ENCODE results near the gene COL25A1.

The COL25A1 gene

GRCh38 chr4:108828620-108829019 is 473.8 kb downstream of the COL25A1 start:
- no peak overlapping the region for H3K4me3 ChIP-seq
- H3K9me3 ChIP-seq (ENCODE audit: low read depth, low read length): no peaks in the 10 kb centered on the region
- no peaks in the 10 kb centered on the region for H3K36me3 ChIP-seq (ENCODE audit: insufficient read depth, low read length)
- TF ChIP-seq EZH2 (IDR thresholded peaks at IDR 0.05) (no peak), POLR2AphosphoS5 (IDR thresholded peaks at IDR 0.05; ENCODE audit: borderline replicate concordance, low read depth, low read length) (no peak), FOXP2 (optimal IDR thresholded peaks at IDR 0.05; ENCODE audit: control extremely low read depth, extremely low read length, insufficient read depth) (no peak)
- H3K9ac ChIP-seq (ENCODE audit: insufficient read length): no peak overlapping the region
- no peak for DNase-seq (ENCODE audit: low read depth, low spot score)
- no peak overlapping the region for H3K27ac ChIP-seq

- DNase-seq (ENCODE audit: low read depth, low spot score): no peak
- H3K36me3 ChIP-seq (ENCODE audit: insufficient read depth, low read length): no peaks in the 10 kb centered on the region
- H3K9me3 ChIP-seq (ENCODE audit: low read depth, low read length): no peaks in the 10 kb centered on the region
- TF ChIP-seq EZH2 (IDR thresholded peaks at IDR 0.05) (no peak), FOXP2 (optimal IDR thresholded peaks at IDR 0.05; ENCODE audit: control extremely low read depth, extremely low read length, insufficient read depth) (no peak), POLR2AphosphoS5 (IDR thresholded peaks at IDR 0.05; ENCODE audit: borderline replicate concordance, low read depth, low read length) (no peak)
- no peak overlapping the region for H3K9ac ChIP-seq (ENCODE audit: insufficient read length)
- no peak overlapping the region for H3K4me3 ChIP-seq
- no peak overlapping the region for H3K27ac ChIP-seq
Observed at GRCh38 chr4:108825737-108826136, 476.7 kb downstream of the COL25A1 start.

GRCh38 chr4:108821351-108821930 is 481.0 kb downstream of the COL25A1 start:
- Histone ChIP-seq H3K4me3 (peak overlapping the region; percentile 46; the same call in 1 of the 2 replicates), H3K9me3 (ENCODE audit: low read depth, low read length) (no peaks in the 10 kb centered on the region), H3K27ac (peak overlapping the region; percentile 19), H3K9ac (ENCODE audit: insufficient read length) (no peak overlapping the region), H3K36me3 (ENCODE audit: insufficient read depth, low read length) (no peaks in the 10 kb centered on the region)
- TF ChIP-seq FOXP2 (optimal IDR thresholded peaks at IDR 0.05; ENCODE audit: control extremely low read depth, extremely low read length, insufficient read depth) (no peak), EZH2 (IDR thresholded peaks at IDR 0.05) (no peak), POLR2AphosphoS5 (IDR thresholded peaks at IDR 0.05; ENCODE audit: borderline replicate concordance, low read depth, low read length) (no peak)
- DNase-seq (ENCODE audit: low read depth, low spot score): no peak

GRCh38 chr4:108820492-108821350 is 481.7 kb downstream of the COL25A1 start:
- peak overlapping the region; percentile 46 for H3K4me3 ChIP-seq
- DNase-seq (ENCODE audit: low read depth, low spot score): no peak
- TF ChIP-seq POLR2AphosphoS5 (IDR thresholded peaks at IDR 0.05; ENCODE audit: borderline replicate concordance, low read depth, low read length) (no peak), EZH2 (IDR thresholded peaks at IDR 0.05) (no peak), FOXP2 (optimal IDR thresholded peaks at IDR 0.05; ENCODE audit: control extremely low read depth, extremely low read length, insufficient read depth) (no peak)

GRCh38 chr4:108814326-108814725 is 488.1 kb downstream of the COL25A1 start:
- DNase-seq (ENCODE audit: low read depth, low spot score): no peak
- Histone ChIP-seq H3K9me3 (ENCODE audit: low read depth, low read length) (no peaks in the 10 kb centered on the region), H3K4me3 (no peak overlapping the region), H3K36me3 (ENCODE audit: insufficient read depth, low read length) (no peaks in the 10 kb centered on the region), H3K9ac (ENCODE audit: insufficient read length) (no peak overlapping the region), H3K27ac (no peak overlapping the region)
- TF ChIP-seq EZH2 (IDR thresholded peaks at IDR 0.05) (no peak), POLR2AphosphoS5 (IDR thresholded peaks at IDR 0.05; ENCODE audit: borderline replicate concordance, low read depth, low read length) (no peak), FOXP2 (optimal IDR thresholded peaks at IDR 0.05; ENCODE audit: control extremely low read depth, extremely low read length, insufficient read depth) (no peak)

More at GRCh38 chr4:108820492-108821350, 481.7 kb downstream of the COL25A1 start:
- Histone ChIP-seq H3K27ac (peak overlapping the region; percentile 19), H3K36me3 (ENCODE audit: insufficient read depth, low read length) (no peaks in the 10 kb centered on the region), H3K9me3 (ENCODE audit: low read depth, low read length) (no peaks in the 10 kb centered on the region), H3K9ac (ENCODE audit: insufficient read length) (no peak overlapping the region)

GRCh38 chr4:108813261-108813660 is 489.2 kb downstream of the COL25A1 start:
- TF ChIP-seq EZH2 (IDR thresholded peaks at IDR 0.05) (no peak), POLR2AphosphoS5 (IDR thresholded peaks at IDR 0.05; ENCODE audit: borderline replicate concordance, low read depth, low read length) (no peak), FOXP2 (optimal IDR thresholded peaks at IDR 0.05; ENCODE audit: control extremely low read depth, extremely low read length, insufficient read depth) (no peak)
- no peak overlapping the region for H3K9ac ChIP-seq (ENCODE audit: insufficient read length)
- no peak overlapping the region for H3K4me3 ChIP-seq
- no peaks in the 10 kb centered on the region for H3K36me3 ChIP-seq (ENCODE audit: insufficient read depth, low read length)
- DNase-seq (ENCODE audit: low read depth, low spot score): no peak
- H3K9me3 ChIP-seq (ENCODE audit: low read depth, low read length): no peaks in the 10 kb centered on the region
- H3K27ac ChIP-seq: no peak overlapping the region

- no peak for DNase-seq (ENCODE audit: low read depth, low spot score)
- Histone ChIP-seq H3K27ac (no peak overlapping the region), H3K9me3 (ENCODE audit: low read depth, low read length) (no peaks in the 10 kb centered on the region), H3K36me3 (ENCODE audit: insufficient read depth, low read length) (no peaks in the 10 kb centered on the region), H3K9ac (ENCODE audit: insufficient read length) (no peak overlapping the region), H3K4me3 (no peak overlapping the region)
- TF ChIP-seq FOXP2 (optimal IDR thresholded peaks at IDR 0.05; ENCODE audit: control extremely low read depth, extremely low read length, insufficient read depth): no peak
- no peak for TF ChIP-seq POLR2AphosphoS5 (IDR thresholded peaks at IDR 0.05; ENCODE audit: borderline replicate concordance, low read depth, low read length)
- TF ChIP-seq EZH2 (IDR thresholded peaks at IDR 0.05): no peak
Observed at GRCh38 chr4:108811486-108811885, 491.0 kb downstream of the COL25A1 start.

GRCh38 chr4:108810087-108810486 is 492.4 kb downstream of the COL25A1 start:
- Histone ChIP-seq H3K9ac (ENCODE audit: insufficient read length) (no peak overlapping the region), H3K4me3 (no peak overlapping the region), H3K27ac (no peak overlapping the region), H3K36me3 (ENCODE audit: insufficient read depth, low read length) (no peaks in the 10 kb centered on the region), H3K9me3 (ENCODE audit: low read depth, low read length) (no peaks in the 10 kb centered on the region)
- TF ChIP-seq EZH2 (IDR thresholded peaks at IDR 0.05): no peak
- TF ChIP-seq FOXP2 (optimal IDR thresholded peaks at IDR 0.05; ENCODE audit: control extremely low read depth, extremely low read length, insufficient read depth): no peak
- TF ChIP-seq POLR2AphosphoS5 (IDR thresholded peaks at IDR 0.05; ENCODE audit: borderline replicate concordance, low read depth, low read length): no peak
- DNase-seq (ENCODE audit: low read depth, low spot score): no peak
